HG03097 (cell line): ENCODE measurements around the gene BRPF3.

Experiments
- ATAC-seq: cut with Tn5 transposase; IDR thresholded peaks from one replicate; pipeline ENCODE4 v1.9.1; 2021; ENCODE audit not compliant: unreplicated experiment, low FRiP score

The BRPF3 gene

DNA sequence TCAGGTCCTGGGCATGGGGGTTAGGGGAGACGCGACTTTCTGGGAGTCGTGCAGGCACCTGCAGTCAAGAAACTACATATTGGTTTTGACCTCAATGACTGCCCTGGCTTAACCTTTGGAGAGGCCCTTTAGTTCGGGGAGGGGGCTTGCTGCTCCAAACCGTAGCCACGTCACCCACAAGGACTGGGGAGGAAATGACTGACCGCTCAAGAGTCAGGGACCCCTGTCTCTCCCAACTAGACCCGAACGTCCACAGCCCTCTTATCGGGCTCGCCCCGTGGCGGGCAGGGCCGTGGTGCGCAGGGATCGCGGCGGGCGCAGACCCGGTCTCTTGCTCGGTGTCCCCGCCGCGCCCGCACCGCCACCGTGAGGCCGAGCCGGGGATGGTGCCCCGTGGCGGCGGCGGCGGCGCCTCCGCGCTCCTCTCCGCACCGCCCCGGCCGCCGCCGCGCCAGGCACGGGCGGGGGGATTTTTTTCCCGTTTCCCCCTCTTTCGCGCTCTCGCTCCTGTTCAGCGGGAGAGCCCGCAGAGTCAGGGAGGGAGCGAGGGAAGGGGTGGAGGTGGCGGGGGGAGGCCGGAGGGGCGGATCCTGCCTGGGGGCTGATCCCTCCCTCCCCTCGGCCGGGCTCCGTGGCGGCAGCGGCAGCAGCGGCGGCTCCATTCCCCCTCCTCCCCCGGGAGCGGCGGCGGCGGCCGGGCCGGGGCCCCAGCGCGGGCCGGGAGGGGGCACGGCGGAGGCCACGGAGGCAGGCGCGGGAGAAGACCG is at the start of gene BRPF3:
Gene BRPF3, plus strand, starts transcription at position 632 of the 767 bp plus-strand sequence. CDS start 3,579 bp downstream, outside the sequence.
- peak; percentile 59 for ATAC-seq

GRCh38 chr6:36147294-36147693 is 49.2 kb upstream of the BRPF3 start:
- no peak for ATAC-seq

DNA sequence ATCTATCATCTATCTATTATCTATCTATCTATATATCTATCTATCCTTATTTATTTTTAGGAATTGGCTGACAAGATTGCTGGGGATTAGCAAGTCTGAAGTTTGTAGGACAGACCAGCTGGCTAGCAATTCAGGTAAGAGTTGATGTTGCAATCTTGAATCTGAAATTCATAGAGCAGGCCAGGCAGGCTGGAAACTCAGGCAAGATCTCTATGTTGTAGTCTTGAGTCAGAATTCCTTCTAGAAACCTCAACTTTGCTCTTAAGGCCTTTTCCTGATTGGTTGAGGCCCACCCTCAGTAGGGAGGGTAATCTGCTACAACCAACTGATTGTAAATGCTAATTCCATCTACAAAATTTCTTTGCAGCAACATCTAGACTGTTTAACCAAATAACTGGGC is 47.1 kb upstream of the BRPF3 start:
- ATAC-seq: no peak

- ATAC-seq: no peak
Observed at GRCh38 chr6:36150283-36150682, 46.3 kb upstream of the BRPF3 start.

GRCh38 chr6:36154286-36154685 is 42.3 kb upstream of the BRPF3 start:
- ATAC-seq: no peak

GRCh38 chr6:36155662-36156061 is 40.9 kb upstream of the BRPF3 start:
- no peak for ATAC-seq

- ATAC-seq: no peak
Observed at GRCh38 chr6:36160147-36160760, 36.3 kb upstream of the BRPF3 start.

GRCh38 chr6:36169023-36170007 is 27.2 kb upstream of the BRPF3 start:
- ATAC-seq: no peak

- no peak for ATAC-seq
Observed at GRCh38 chr6:36170704-36171103, 25.8 kb upstream of the BRPF3 start.

GRCh38 chr6:36171573-36171972 is 25.0 kb upstream of the BRPF3 start:
- ATAC-seq: no peak

DNA sequence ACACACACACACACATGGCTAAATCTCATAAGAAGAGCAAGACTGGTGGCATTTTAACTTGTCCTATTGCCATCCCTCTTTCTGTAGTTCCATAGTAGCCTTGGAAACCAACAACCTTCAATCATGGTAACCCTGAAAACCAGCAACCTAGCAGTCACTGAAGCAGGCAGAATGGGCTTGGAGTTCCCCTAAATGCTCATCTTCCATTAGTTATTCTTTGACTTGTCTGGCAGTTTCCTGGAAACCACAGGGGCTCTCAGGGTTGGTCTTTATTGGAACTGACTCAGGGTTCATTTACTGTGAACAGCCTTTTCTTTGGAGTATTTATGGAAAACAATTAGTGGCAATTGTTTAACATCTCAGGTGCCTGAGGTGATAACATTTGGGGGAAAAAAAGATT is 19.4 kb upstream of the BRPF3 start:
- ATAC-seq: no peak

- ATAC-seq: no peak
Observed at GRCh38 chr6:36178544-36178943, 18.0 kb upstream of the BRPF3 start.

GRCh38 chr6:36180126-36180525 is 16.4 kb upstream of the BRPF3 start:
- no peak for ATAC-seq

DNA sequence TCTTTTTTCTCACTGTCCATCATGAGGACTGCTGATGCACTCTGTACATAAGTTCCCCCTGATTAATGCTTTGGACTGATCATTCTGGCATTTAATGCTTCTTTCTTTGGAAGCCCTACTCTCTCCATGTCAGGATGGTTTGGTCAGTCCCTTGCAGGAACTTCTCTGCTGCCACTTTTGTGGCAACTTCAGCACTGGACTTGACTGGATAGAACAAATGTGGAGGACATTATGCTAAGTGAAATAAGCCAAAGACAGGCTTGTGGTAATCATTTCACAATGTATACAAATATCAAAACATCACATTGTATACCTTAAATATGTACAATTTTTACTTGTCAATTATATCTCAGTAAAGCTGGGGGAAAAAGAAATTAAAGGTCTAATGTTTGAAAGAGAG is 12.2 kb upstream of the BRPF3 start:
- ATAC-seq: no peak

DNA sequence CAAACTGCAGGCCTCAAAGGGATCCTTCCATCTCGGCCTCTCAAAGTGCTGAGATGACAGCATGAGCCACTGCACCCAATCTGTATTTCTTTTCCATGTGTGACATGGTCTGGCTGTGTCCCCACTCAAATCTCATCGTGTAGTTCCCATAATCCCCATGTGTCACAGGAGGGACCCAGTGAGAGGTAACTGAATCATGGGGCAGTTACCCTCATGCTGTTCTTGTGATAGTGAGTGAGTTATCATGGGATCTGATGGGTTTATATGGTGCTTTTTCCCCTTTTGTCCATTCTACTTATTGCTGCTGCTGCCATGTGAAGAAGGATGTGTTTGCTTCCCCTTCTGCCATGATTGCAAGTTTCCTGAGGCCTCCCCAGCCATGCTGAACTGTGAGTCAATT is 10.3 kb upstream of the BRPF3 start:
- ATAC-seq: no peak

- no peak for ATAC-seq
Observed at GRCh38 chr6:36187446-36187845, 9.1 kb upstream of the BRPF3 start.

GRCh38 chr6:36195471-36196112 is 952 bp upstream of the BRPF3 start:
- no peak for ATAC-seq

DNA sequence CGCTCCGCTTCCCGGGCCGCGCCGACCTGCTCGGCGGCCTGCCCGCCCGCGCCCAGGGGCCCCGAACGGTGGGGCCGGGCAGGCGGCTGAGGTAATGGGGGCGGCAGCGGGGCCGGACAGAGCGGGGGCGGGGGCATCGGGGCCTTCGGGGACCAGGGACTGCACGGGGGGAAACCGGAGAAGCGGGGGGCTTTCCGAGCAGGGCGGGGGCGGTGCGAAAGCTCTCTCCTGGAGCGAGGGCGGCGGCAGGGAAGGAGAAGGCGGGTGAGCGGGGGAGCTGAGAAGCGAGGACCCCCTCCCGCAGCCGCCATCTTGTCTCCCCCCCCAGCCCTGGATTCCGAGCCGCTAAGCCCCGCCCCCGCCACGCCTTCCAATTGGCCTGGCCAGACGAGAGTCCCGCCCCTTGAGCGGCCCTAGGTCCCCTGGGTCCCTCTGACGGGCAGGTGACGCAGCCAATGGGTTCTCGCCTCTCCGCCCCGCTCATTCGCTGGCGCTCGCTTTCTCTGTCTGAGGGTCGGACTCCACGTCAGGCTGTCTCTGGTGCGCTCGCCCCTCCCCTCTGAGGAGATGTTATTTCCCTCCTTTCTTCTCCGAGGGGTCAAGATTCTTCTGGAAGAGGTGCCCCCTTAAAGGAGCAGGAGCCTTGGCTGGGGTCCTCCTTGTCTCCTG is 470 bp downstream of the BRPF3 start:
- ATAC-seq: peak; percentile 84

DNA sequence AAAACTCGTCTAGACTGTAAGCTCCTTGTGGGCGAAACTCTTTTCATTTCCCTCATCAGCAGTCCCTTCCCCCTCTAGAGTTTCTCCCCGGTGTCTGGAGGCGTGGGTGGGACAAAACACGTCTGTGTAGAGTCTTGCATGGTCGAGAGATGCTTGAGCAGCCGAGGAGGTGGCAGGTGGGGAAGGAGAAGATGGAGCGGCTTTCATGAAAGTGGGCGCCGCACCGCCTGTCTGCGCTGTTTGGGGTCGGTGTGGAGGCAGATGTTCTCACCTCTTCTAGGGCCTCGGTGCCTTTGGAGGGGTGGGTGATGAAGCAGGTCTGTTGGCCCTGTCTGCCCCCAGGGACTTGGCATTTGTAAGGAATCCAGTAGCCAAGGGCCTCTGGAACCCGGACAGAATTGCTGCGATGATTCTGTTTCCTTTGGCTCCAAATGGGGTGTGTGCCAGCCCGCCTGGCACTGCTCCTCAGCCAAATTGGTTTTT is 1.2 kb downstream of the BRPF3 start:
- no peak for ATAC-seq

DNA sequence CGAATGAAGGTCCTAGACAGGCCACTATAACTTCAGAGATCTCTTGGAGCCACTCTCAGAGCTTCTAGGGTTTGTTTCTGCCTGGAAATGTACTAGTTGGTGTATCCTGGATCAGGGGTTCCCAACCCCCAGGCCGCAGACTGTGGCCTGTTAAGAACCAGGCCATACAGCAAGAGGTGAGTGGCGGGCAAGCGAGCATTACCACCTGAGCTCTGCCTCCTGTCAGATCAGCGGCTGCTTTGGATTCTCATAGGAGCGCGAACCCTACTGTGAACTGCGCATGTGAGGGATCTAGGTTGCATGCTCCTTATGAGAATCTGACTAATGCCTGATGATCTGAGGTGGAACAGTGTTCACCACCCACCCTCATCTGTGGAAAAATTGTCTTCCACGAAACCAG is 2.4 kb downstream of the BRPF3 start:
- ATAC-seq: no peak
